Sigmoid colon (tissue), 4 donors: ENCODE data around the gene IL1RAPL1.

Experiments
- CTCF ChIP-seq, 4 experiments: fragments of 450-650 bp in 3 of 4; fragments of 200-600 bp in 1 of 4; IDR thresholded peaks; one replicate each; pipeline ENCODE4 v1.5.1; 2016 to 2019; ENCODE audit warnings: antibody characterized with exemption in 4 of 4, mild to moderate bottlenecking in 3 of 4, moderate library complexity in 2 of 4
- POLR2AphosphoS5 ChIP-seq, 4 donors: sonication (generic); formaldehyde crosslinking; IDR thresholded peaks; one replicate each; pipeline ENCODE4 v1.6.1; 2017; ENCODE audit warnings: antibody characterized with exemption in 4 of 4

GRCh38 chrX:29965634-29966033, 1378.4 kb downstream of the IL1RAPL1 start:
- no peak for TF ChIP-seq CTCF (IDR thresholded peaks at IDR 0.05)
- TF ChIP-seq POLR2AphosphoS5 (IDR thresholded peaks at IDR 0.05), result no peak
